GM12878 (cell line): ENCODE data around the gene HDGFL1.

Experiments used
- CBFB ChIP-seq: IDR thresholded peaks from 2 replicates; pipeline ENCODE4 v1.6.1; 2016; ENCODE audit warnings: antibody characterized with exemption, low read depth
- EP300 ChIP-seq, 2 experiments: fragments of 150-350 bp in 1 of 2; IDR thresholded peaks; 2 replicates each; pipeline ENCODE4 v1.6.1; 2011 to 2012; ENCODE audit warnings: low read depth in 2 of 2, low read length in 2 of 2, borderline replicate concordance in 1 of 2, improper control_type of control experiment in 1 of 2, inconsistent platforms in 1 of 2; ENCODE audit not compliant: control insufficient read depth in 1 of 2
- GATAD2B ChIP-seq: fragments of 450-650 bp; conservative IDR thresholded peaks from 2 replicates; pipeline ENCODE4 v1.6.1; 2017; ENCODE audit warnings: low read depth, mild to moderate bottlenecking, moderate library complexity
- NBN ChIP-seq: fragments of 450-650 bp; IDR thresholded peaks from 2 replicates; pipeline ENCODE4 v1.6.1; 2016
- NFIC ChIP-seq: IDR thresholded peaks from 2 replicates; pipeline ENCODE4 v1.6.1; 2012; ENCODE audit warnings: low read depth, mild to moderate bottlenecking, inconsistent platforms, low read length, moderate library complexity
- SMC3 ChIP-seq: IDR thresholded peaks from 2 replicates; pipeline ENCODE4 v1.6.1; 2011; ENCODE audit warnings: low read length, improper control_type of control experiment, borderline replicate concordance
- SP1 ChIP-seq: IDR thresholded peaks from one replicate; pipeline ENCODE4 v1.6.1; 2011; ENCODE audit warnings: low read depth, low read length
- SUPT20H ChIP-seq: IDR thresholded peaks from 2 replicates; pipeline ENCODE4 v1.6.1; 2011; ENCODE audit warnings: low read depth, mild to moderate bottlenecking, low read length, moderate library complexity, borderline replicate concordance; ENCODE audit not compliant: control insufficient read depth
- TAF1 ChIP-seq: IDR thresholded peaks from 2 replicates; pipeline ENCODE4 v1.6.1; 2011; ENCODE audit warnings: mild to moderate bottlenecking, low read depth, low read length, borderline replicate concordance
- ZNF207 ChIP-seq: fragments of 450-650 bp; IDR thresholded peaks from 2 replicates; pipeline ENCODE4 v1.6.1; 2014; ENCODE audit warnings: antibody characterized with exemption, mild to moderate bottlenecking, borderline replicate concordance
- TF ChIP-seq, protein P1 (sequence below): IDR thresholded peaks from 2 replicates; pipeline ENCODE4 v1.6.1; 2012; ENCODE audit warnings: mild to moderate bottlenecking, low read depth, low read length
- TF ChIP-seq, protein P2 (sequence below): fragments of 450-650 bp; IDR thresholded peaks from 2 replicates; pipeline ENCODE4 v1.6.1; 2017; ENCODE audit warnings: mild to moderate bottlenecking
- TF ChIP-seq, protein P3 (sequence below), 3 experiments: IDR thresholded peaks in 2 of 3; conservative IDR thresholded peaks in 1 of 3; 2 replicates each; pipeline ENCODE4 v1.5.1; 2011; ENCODE audit warnings: low read depth in 3 of 3, low read length in 3 of 3, mild to moderate bottlenecking in 3 of 3, control low read depth in 2 of 3, moderate library complexity in 2 of 3, inconsistent platforms in 1 of 3, mixed read lengths in 1 of 3; ENCODE audit not compliant: control insufficient read depth in 2 of 3, insufficient read depth in 1 of 3; ENCODE audit errors: extremely low read depth in 1 of 3

GRCh38 chr6:22582417-22583205, 13.2 kb downstream of the HDGFL1 start:
- TF ChIP-seq SP1 = no peak
- TF ChIP-seq, protein P1, sequence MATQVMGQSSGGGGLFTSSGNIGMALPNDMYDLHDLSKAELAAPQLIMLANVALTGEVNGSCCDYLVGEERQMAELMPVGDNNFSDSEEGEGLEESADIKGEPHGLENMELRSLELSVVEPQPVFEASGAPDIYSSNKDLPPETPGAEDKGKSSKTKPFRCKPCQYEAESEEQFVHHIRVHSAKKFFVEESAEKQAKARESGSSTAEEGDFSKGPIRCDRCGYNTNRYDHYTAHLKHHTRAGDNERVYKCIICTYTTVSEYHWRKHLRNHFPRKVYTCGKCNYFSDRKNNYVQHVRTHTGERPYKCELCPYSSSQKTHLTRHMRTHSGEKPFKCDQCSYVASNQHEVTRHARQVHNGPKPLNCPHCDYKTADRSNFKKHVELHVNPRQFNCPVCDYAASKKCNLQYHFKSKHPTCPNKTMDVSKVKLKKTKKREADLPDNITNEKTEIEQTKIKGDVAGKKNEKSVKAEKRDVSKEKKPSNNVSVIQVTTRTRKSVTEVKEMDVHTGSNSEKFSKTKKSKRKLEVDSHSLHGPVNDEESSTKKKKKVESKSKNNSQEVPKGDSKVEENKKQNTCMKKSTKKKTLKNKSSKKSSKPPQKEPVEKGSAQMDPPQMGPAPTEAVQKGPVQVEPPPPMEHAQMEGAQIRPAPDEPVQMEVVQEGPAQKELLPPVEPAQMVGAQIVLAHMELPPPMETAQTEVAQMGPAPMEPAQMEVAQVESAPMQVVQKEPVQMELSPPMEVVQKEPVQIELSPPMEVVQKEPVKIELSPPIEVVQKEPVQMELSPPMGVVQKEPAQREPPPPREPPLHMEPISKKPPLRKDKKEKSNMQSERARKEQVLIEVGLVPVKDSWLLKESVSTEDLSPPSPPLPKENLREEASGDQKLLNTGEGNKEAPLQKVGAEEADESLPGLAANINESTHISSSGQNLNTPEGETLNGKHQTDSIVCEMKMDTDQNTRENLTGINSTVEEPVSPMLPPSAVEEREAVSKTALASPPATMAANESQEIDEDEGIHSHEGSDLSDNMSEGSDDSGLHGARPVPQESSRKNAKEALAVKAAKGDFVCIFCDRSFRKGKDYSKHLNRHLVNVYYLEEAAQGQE = no peak
- TF ChIP-seq NFIC = no peak
- no peak for TF ChIP-seq SMC3
- TF ChIP-seq, protein P2, sequence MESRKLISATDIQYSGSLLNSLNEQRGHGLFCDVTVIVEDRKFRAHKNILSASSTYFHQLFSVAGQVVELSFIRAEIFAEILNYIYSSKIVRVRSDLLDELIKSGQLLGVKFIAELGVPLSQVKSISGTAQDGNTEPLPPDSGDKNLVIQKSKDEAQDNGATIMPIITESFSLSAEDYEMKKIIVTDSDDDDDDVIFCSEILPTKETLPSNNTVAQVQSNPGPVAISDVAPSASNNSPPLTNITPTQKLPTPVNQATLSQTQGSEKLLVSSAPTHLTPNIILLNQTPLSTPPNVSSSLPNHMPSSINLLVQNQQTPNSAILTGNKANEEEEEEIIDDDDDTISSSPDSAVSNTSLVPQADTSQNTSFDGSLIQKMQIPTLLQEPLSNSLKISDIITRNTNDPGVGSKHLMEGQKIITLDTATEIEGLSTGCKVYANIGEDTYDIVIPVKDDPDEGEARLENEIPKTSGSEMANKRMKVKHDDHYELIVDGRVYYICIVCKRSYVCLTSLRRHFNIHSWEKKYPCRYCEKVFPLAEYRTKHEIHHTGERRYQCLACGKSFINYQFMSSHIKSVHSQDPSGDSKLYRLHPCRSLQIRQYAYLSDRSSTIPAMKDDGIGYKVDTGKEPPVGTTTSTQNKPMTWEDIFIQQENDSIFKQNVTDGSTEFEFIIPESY = no peak
- no peak for TF ChIP-seq TAF1
- no peak for TF ChIP-seq ZNF207
- no peak for TF ChIP-seq GATAD2B
- TF ChIP-seq CBFB = no peak
- TF ChIP-seq, protein P3, sequence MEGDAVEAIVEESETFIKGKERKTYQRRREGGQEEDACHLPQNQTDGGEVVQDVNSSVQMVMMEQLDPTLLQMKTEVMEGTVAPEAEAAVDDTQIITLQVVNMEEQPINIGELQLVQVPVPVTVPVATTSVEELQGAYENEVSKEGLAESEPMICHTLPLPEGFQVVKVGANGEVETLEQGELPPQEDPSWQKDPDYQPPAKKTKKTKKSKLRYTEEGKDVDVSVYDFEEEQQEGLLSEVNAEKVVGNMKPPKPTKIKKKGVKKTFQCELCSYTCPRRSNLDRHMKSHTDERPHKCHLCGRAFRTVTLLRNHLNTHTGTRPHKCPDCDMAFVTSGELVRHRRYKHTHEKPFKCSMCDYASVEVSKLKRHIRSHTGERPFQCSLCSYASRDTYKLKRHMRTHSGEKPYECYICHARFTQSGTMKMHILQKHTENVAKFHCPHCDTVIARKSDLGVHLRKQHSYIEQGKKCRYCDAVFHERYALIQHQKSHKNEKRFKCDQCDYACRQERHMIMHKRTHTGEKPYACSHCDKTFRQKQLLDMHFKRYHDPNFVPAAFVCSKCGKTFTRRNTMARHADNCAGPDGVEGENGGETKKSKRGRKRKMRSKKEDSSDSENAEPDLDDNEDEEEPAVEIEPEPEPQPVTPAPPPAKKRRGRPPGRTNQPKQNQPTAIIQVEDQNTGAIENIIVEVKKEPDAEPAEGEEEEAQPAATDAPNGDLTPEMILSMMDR (IDR thresholded peaks at IDR 0.05 in 2 of 3, conservative IDR thresholded peaks at IDR 0.05 in 1 of 3; ENCODE audit: control insufficient read depth in 2 of 3, extremely low read depth in 1 of 3, insufficient read depth in 1 of 3, low read depth in 3 of 3, low read length in 3 of 3) = no peak
- TF ChIP-seq SUPT20H = no peak
- no peak for TF ChIP-seq EP300 (IDR thresholded peaks at IDR 0.05; ENCODE audit: borderline replicate concordance in 1 of 2, control insufficient read depth in 1 of 2, low read depth in 2 of 2, low read length in 2 of 2)
- TF ChIP-seq NBN = no peak
